ENCODE data around the gene KIAA0753.

DNA sequence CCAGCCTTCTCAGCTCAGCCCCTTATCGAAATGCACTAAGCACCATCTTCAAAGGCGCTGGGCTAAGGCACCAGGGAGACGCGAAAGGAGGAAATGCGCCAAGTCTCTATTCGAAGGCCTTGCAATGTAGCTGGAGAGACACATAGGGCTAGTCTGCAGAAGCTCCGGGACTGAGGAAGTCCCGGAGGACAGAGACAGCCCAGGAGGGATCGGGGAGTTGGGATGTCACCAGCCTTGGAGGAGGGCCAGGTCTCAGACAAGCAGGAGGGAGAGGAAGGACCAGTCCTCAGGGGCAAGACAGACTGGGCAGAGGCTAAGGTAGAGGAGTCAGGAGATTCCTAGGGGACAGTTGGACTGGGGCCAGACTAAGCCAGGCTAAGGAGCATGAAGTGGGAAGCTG, 19.6 kb upstream of the KIAA0753 start:
- TF ChIP-seq, protein P1, sequence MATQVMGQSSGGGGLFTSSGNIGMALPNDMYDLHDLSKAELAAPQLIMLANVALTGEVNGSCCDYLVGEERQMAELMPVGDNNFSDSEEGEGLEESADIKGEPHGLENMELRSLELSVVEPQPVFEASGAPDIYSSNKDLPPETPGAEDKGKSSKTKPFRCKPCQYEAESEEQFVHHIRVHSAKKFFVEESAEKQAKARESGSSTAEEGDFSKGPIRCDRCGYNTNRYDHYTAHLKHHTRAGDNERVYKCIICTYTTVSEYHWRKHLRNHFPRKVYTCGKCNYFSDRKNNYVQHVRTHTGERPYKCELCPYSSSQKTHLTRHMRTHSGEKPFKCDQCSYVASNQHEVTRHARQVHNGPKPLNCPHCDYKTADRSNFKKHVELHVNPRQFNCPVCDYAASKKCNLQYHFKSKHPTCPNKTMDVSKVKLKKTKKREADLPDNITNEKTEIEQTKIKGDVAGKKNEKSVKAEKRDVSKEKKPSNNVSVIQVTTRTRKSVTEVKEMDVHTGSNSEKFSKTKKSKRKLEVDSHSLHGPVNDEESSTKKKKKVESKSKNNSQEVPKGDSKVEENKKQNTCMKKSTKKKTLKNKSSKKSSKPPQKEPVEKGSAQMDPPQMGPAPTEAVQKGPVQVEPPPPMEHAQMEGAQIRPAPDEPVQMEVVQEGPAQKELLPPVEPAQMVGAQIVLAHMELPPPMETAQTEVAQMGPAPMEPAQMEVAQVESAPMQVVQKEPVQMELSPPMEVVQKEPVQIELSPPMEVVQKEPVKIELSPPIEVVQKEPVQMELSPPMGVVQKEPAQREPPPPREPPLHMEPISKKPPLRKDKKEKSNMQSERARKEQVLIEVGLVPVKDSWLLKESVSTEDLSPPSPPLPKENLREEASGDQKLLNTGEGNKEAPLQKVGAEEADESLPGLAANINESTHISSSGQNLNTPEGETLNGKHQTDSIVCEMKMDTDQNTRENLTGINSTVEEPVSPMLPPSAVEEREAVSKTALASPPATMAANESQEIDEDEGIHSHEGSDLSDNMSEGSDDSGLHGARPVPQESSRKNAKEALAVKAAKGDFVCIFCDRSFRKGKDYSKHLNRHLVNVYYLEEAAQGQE (IDR thresholded peaks at IDR 0.05; ENCODE audit: insufficient read depth in 1 of 2, low read depth in 2 of 2, low read length in 1 of 2), result no peak
- TF ChIP-seq, protein P2, sequence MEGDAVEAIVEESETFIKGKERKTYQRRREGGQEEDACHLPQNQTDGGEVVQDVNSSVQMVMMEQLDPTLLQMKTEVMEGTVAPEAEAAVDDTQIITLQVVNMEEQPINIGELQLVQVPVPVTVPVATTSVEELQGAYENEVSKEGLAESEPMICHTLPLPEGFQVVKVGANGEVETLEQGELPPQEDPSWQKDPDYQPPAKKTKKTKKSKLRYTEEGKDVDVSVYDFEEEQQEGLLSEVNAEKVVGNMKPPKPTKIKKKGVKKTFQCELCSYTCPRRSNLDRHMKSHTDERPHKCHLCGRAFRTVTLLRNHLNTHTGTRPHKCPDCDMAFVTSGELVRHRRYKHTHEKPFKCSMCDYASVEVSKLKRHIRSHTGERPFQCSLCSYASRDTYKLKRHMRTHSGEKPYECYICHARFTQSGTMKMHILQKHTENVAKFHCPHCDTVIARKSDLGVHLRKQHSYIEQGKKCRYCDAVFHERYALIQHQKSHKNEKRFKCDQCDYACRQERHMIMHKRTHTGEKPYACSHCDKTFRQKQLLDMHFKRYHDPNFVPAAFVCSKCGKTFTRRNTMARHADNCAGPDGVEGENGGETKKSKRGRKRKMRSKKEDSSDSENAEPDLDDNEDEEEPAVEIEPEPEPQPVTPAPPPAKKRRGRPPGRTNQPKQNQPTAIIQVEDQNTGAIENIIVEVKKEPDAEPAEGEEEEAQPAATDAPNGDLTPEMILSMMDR (IDR thresholded peaks at IDR 0.05), result no peak
- no peak for TF ChIP-seq POLR2AphosphoS5 (IDR thresholded peaks at IDR 0.05; ENCODE audit: low read depth, low read length)
- TF ChIP-seq TCF7L2 (IDR thresholded peaks at IDR 0.05; ENCODE audit: low read depth, low read length), result no peak

Data from Panc1 (cell line).